NCI-H82 (cell line): ENCODE measurements around the gene TGIF1.
"Not testable (repeated sequence)": the region's sequence is repeated elsewhere in the genome, so short reads cannot be mapped to it uniquely, and the experiment has no call there.

Experiments
- DNase-seq: peaks from one replicate; lab custom pipeline; 2025; lab: John Stamatoyannopoulos, UW

The TGIF1 gene

GRCh38 chr18:3455907-3456685 lies 6.1 kb downstream of the TGIF1 start:
- DNase-seq, result no peak

GRCh38 chr18:3456686-3457069 lies 6.7 kb downstream of the TGIF1 start:
- no peak for DNase-seq

- DNase-seq, result no peak
Observed at GRCh38 chr18:3457261-3457724, 7.3 kb downstream of the TGIF1 start.

GRCh38 chr18:3458378-3458777 lies 8.4 kb downstream of the TGIF1 start:
- DNase-seq, result no peak

- no peak for DNase-seq
Observed at GRCh38 chr18:3458952-3459853, 9.2 kb downstream of the TGIF1 start.

- no peak for DNase-seq
Observed at GRCh38 chr18:3460823-3461398, 10.9 kb downstream of the TGIF1 start.

- no peak for DNase-seq
Observed at GRCh38 chr18:3461704-3462103, 11.7 kb downstream of the TGIF1 start.

GRCh38 chr18:3463051-3463450 lies 13.1 kb downstream of the TGIF1 start:
- no peak for DNase-seq

GRCh38 chr18:3466045-3466444 lies 16.1 kb downstream of the TGIF1 start:
- no peak for DNase-seq

GRCh38 chr18:3466872-3467271 lies 16.9 kb downstream of the TGIF1 start:
- no peak for DNase-seq

GRCh38 chr18:3468066-3468705 lies 18.2 kb downstream of the TGIF1 start:
- no peak for DNase-seq

- no peak for DNase-seq
Observed at GRCh38 chr18:3468833-3469232, 18.9 kb downstream of the TGIF1 start.

GRCh38 chr18:3471141-3471648 lies 21.2 kb downstream of the TGIF1 start:
- no peak for DNase-seq

- DNase-seq, result not testable (repeated sequence)
Observed at GRCh38 chr18:3472121-3472520, 22.1 kb downstream of the TGIF1 start.

- DNase-seq, result no peak
Observed at GRCh38 chr18:3472681-3473544, 22.9 kb downstream of the TGIF1 start.

GRCh38 chr18:3478262-3478978 lies 28.4 kb downstream of the TGIF1 start:
- DNase-seq, result no peak

GRCh38 chr18:3479978-3480509 lies 30.1 kb downstream of the TGIF1 start:
- DNase-seq, result no peak

GRCh38 chr18:3480827-3481573 lies 31.0 kb downstream of the TGIF1 start:
- DNase-seq, result no peak

- peak; percentile 79 for DNase-seq
Observed at GRCh38 chr18:3481696-3482210, 31.8 kb downstream of the TGIF1 start.
